Measurements from ENCODE around the gene JOSD2.

Gene JOSD2

GRCh38 chr19:50512999-50513745 is 2.2 kb upstream of the JOSD2 start:
- DNase-seq, result no peak

GRCh38 chr19:50512112-50512998 is 1.4 kb upstream of the JOSD2 start:
- DNase-seq, result no peak

GRCh38 chr19:50510700-50511068 is 307 bp downstream of the JOSD2 start:
- no peak for DNase-seq

GRCh38 chr19:50510121-50510670 is 795 bp downstream of the JOSD2 start:
- no peak for DNase-seq

GRCh38 chr19:50509366-50509765 is 1.6 kb downstream of the JOSD2 start:
- no peak for DNase-seq

- no peak for DNase-seq
Observed at GRCh38 chr19:50508843-50509190, 2.2 kb downstream of the JOSD2 start.

- DNase-seq, result no peak
Observed at GRCh38 chr19:50507376-50507775, 3.6 kb downstream of the JOSD2 start.

- DNase-seq, result no peak
Observed at GRCh38 chr19:50506700-50507099, 4.3 kb downstream of the JOSD2 start.

GRCh38 chr19:50505856-50506611 is 5.0 kb downstream of the JOSD2 start:
- DNase-seq, result no peak

- no peak for DNase-seq
Observed at GRCh38 chr19:50501568-50502475, 9.2 kb downstream of the JOSD2 start.

GRCh38 chr19:50501186-50501567 is 9.8 kb downstream of the JOSD2 start:
- no peak for DNase-seq

- no peak for DNase-seq
Observed at GRCh38 chr19:50500753-50501151, 10.2 kb downstream of the JOSD2 start.

GRCh38 chr19:50500060-50500752 is 10.8 kb downstream of the JOSD2 start:
- DNase-seq, result no peak

GRCh38 chr19:50498219-50499056 is 12.6 kb downstream of the JOSD2 start:
- no peak for DNase-seq

- DNase-seq, result no peak
Observed at GRCh38 chr19:50497022-50497405, 14.0 kb downstream of the JOSD2 start.

- DNase-seq, result no peak
Observed at GRCh38 chr19:50496189-50497021, 14.6 kb downstream of the JOSD2 start.

- DNase-seq, result no peak
Observed at GRCh38 chr19:50495020-50495531, 15.9 kb downstream of the JOSD2 start.

GRCh38 chr19:50494186-50495019 is 16.6 kb downstream of the JOSD2 start:
- DNase-seq, result no peak
